ENCODE measurements around the gene DGKQ.

The DGKQ gene

DNA sequence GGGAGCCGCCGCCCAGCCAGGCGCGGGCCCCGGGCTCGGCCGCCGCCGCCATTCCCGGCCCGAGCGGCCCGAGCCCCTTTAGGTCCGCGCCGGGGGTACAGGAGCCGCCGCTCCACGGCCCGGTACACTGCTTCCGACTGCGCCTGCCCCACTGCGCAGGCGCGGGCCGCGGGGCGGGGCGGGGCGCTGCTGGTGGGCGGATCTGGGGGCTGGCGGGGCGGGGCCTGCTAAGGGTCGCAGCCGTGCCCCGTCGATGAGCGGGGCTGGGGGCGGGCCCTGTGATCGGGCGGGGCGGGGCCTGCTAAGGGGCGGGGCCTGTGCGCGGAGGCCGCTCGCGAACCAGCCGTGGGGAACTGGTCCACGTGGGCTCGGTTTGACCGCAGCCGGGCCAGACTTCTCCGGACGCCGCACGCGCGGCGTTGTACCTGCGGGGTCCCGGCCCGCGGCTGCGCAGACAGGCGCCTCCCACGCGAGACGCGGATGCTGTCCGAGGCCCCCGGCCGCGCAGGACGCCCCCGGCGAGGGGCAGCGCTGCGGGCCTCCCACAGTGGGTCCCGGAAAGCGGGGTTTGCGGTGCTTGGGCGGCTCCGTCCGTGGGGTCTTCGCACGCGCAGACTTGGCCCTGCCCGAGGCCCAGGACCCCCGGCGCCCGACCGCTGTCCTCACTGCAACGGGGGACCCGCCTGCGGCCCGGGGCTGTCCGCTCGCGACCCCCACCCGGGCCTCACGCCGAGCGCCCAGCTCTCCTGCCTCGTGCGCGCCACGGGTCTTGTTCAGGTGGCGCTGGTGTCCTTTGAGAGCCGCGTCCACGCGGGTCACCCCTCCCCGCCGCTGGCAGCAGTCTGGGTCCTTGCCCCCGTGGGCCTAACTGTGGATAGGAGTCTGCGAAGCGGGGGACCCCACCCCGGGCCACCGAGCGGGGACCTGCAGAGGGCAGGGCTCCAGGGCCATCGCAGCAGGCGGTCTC, at the start of gene DGKQ:
TSS of gene DGKQ (minus strand) at position 139 of the 967 bp plus-strand sequence. CDS start at position 52, 87 bp downstream.
- DNase-seq = peak; percentile 82

- no peak for DNase-seq
Measured at GRCh38 chr4:1022739-1023066, 49.3 kb upstream of the DGKQ start.

- DNase-seq = no peak
Measured at GRCh38 chr4:1022051-1022738, 48.8 kb upstream of the DGKQ start.

DNA sequence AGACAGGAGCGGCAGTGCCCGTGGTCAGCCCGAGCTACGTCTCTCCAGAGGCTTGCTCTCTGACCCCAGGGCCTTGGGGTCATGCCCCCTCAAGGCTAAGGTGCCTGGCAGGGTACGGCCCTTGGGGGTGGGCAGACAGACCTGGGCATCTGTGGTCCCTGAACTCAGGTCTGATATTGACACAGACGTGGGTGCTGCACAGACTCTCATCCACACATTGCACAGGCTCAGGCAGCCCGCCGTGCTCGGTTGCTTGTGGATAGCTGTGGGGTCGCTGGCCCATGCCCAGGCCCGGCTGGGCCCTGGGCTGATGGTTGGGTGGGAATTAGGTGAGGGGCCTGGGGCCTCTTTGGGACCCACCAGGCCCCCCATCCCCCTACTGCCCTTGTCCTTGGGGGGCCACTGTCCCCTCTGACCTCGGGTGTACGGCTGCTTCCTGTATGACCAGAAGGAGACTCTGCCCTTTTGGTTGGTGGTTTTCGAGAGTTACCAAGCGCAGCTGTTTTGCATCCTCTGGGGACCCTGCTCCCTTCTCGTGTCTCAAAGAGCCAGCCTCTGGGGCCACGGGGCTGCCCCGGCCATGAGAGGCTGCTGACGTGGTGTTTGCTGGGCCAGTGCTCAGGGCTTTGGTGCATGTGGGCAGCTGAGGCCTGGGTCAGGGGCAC, 48.1 kb upstream of the DGKQ start:
- DNase-seq = no peak

DNA sequence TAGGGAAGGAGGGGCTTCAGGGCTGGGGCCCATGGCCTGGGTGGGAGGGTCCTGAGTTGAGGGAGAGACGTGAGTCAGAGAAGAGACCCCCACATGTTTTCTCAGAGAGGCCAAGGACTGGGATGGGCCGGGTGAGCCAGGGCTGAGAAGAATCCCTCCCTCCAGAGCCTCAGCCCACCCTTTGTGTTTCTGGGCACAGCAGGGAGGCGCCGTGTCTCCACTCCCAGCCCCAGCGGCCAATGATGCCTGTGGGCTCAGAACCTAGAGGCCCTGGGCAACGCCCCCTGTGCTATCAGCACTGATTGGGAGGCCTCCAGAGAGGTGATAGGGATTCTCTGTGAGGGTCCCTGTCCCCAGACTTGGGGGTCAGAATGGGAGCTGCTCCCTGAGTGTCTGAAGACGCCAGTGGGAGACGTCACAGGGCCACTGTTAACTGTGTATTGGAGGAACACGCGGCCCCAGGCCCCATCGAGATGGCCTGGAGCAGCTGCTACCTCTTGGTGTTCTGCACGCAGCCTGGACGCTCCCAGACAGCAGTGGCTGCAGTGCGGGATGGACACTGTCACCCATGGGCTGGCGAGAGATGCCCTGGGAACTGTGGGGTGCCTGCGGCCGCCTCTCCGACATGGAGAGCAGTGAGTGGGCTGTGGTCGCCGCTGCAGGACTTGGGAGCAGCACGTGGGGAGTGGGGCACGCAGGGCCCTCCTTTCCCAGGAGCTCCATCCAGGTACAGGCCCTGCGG, 46.5 kb upstream of the DGKQ start:
- DNase-seq = no peak

DNA sequence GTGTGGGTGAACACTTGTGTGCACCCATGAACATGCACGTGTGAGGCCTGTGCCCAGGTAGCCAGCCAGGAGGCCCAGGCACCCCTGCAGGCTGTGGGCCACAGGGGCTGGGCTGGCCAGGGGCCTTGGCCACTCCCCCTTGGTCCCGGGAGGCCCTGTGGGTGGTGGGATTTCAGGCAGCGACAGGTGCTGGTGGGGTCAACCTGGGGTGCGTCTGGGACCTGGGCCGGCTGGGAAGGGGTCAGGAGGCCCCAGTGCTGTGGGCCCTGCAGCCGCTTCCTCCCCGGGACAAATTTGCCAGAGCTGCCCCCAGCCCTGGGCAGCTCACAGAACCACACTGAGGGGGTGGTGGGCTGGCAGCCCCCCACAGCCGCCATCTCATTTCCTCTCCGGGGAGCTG, 46.0 kb upstream of the DGKQ start:
- DNase-seq = no peak

DNA sequence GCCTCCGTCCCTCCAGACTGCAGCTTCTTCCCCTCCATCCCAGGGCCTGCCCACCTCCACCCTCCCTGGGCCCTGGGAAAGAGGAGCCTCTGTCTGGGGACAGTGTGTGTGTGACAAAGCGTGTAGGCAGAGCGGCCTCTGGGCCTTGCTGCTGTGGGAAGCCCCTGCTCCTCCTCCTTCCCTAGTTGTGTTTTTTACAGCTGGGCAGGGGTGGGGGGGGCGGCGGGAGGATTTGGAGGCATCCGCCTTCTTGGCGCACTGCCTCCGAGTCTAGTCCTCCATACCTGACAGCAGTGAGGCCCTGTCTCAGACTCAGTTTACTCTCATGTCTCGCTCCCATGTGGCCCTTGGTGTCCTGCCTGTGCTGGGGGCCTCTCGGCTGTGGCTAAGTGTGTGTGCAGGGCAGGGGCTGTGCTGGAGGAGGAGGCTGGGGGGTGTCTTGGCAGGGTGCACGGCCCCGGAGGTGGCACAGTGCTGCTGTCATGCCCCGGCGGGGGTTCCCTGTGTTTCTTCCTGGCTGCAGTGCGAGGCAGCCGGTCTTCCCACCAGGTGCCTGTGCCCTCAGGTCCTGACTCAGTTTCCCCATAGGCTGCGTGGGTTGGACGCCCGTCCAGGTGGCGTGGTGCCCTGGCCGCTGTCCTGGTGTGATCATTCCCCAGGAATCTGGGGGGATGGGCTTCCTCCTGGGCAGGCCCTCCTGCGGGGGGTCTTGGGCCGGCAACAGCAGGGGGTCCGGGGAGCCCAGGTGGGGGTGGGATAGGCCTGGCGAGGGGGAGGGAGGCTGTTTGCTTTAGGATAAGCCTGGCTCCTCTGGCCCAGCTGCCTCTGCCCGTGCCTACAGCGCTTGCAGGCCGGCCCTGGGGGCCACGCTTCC, 45.0 kb upstream of the DGKQ start:
- DNase-seq = no peak

DNA sequence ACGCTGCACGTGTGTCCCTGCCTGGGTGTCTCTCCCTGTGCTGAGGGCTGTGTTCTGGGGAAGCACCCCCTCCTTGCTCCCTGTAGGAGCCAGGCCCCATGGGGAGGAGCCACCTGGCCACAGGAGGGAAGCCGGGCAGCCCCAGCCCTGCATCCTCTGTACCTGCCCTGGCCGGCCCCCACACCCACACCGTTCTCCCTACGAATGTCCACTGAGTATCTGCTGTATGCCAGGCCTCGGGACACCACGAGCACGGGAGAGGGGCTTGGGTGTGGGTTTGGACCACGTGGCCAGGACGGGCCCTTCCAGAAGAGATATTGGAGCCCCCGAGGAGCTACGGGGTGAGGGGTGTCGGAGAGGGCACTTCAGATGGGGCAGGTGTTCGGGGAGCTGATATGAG, 44.3 kb upstream of the DGKQ start:
- DNase-seq = no peak

DNA sequence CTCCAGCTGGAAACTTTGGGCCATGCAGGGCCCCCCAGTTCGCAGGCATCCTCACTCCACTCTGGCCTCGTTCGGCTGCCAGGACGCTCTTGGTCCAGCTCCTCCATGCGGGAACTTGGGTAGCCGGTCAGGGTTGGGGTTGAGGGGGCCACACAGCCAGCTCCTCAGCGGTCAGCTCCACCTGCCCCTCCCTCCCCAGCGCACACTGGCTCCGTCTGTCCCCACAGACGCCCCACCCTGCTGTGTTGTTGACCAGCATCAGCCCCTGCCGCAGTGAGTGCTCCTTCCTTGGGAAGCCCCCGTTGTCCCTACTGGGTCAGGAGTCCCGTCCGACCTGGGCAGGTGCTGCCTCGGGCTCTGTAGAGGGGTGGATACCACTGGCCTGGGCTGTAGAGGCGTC, 43.8 kb upstream of the DGKQ start:
- DNase-seq = no peak

- DNase-seq = no peak
Measured at GRCh38 chr4:1015746-1016145, 42.4 kb upstream of the DGKQ start.

DNA sequence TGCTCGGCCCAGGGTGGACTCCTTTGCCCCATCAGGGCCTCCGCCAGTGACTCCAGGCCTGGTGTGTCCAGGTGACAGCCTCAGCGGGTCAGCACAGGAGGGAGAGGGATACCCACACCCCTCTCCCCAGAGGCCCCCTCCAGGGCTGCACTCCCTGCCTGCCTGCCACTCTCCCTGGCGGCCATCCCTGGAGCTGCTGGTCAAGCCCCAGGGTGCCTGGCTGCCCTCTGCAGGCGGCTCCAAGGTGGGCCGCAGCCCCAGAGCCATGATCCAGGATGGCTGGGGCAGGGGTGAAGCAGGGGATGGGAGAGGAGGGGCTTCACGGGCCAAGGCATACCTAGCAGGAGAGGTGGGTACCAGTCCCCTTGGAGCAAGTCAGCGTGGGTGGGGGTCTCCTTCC, 41.8 kb upstream of the DGKQ start:
- DNase-seq = no peak

DNA sequence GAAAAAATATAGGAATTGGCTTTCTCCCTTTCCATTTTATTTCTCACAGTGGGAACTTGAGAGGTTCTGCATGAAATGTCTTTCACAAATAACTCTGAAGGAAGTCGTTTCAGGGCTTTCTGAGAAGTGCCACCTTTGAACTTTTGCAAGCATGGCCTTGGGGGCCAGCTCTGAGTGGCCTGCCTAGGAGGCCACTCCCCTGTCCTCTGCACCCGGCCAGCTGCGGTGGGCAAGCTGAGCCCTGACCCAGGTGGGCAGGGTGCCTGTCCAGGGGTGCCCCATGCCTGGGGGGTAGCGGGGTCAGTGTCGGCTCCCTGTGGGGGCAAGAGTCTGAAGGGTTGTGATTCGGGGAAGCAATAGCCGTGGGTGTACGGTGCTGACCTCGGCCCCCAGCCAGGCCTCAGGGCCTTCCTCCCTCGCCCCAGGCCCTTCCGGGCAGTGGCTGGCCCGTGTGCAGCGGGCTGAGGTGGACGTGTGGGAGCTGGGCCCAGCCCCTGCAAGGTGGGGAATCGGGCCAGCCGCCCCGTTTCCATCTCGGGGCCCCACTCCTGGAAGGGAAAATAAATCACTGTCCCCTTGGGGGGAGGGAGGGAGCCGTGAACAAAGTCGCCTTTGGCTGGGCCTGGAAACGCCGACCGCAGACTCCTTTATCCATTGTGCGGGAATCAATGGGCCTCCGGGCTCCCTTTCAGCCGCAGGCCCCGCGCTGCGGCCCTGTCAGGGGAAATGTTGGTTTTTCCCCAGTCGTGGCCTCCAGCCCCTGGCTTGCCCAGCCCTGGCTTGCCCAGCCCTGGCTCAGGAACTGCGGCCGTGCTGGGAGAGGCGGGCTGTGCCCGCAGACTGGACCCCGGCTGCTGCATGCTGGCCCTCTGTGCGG, 41.2 kb upstream of the DGKQ start:
- no peak for DNase-seq

DNA sequence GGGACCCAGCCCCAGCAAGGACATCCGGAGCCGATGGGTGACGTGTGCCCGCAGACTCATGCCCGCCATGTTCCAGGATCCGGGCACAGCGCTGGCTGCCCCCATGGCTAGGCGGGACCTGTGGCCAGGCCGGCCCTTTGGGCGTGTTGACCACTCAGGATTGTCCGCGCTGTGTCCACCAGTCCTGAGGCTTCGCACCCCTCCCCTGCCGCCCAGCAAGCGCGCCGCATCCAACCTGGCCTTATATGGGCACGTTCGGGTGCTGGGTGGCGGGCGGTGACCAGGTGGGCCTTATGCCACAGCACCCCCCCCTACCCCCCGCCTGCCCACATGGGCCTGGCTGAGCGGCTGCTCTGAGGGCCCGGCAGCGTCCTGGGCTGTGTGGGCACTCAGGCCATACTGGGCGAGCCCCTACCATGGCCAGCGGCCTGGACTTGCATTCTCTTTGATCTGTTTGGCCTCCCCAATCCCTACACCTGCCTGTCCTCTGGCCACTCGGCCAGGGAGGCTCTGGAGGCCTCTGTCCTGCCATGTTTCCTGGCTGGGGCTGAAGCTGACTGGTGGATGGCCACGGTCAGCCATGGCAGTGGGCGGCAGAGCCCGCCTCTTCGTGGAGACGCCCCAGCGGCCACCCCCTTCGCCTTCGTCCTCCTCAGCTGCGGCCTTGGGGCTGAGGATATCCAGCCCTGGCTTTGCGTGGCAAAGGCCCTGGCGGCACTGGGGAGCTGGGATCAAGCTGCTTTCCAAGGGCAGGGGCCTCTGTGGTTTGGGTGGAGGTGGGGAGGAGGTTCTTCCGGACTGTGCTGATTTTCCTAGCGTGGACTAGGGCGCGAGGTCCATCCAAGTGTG, 40.1 kb upstream of the DGKQ start:
- DNase-seq = no peak

DNA sequence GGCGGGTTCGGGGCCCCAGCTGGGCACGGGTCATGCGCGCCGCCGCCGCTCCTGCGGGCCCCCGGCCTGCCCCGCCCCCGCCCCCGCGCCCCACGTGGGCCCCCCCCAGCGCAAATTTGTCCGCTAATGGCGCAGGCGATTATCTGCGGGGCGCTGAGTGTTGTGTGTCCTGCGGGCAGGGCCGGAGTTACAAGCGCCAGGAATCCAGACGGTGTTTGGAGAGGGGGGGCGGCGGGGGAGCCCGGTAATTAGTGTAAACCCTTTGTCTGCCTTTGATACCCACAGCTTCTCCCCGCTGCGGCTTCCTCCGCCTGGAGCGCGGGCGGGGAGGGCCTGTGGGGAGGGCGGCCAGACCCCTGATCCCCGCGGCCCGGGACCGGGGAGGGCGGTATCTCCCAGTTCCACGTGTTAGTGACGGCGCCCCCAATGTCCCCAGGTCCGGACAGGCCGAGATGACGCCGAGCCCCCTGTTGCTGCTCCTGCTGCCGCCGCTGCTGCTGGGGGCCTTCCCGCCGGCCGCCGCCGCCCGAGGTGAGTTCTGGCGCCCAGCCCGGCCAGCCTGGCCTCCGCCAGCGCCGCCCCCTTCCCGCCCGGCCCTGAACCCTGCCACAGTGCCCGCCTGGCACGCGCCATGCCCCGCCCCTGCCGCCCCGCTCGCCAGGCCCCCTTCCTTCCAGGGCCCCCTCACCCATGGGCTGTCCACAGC, 38.8 kb upstream of the DGKQ start:
- DNase-seq = peak; percentile 39

DNA sequence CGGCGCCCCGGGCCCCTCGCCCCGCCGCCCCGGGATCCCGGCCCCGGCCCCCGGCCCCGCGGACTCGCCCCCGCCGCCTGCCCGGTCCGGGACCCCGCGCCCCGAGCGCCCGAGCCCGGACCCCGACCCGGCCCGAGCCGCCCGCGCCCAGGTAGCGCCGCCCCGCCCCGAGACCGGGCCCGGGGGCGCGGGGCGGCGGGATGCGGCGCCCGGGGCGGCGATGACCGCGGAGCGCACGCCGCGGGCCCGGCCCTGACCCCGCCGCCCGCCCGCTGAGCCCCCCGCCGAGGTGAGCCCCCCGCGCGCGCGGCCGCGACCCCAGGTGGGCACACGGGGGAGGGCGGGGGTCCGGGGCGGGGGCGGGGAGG, 38.3 kb upstream of the DGKQ start:
- DNase-seq = no peak

- DNase-seq = peak; percentile 88
Measured at GRCh38 chr4:1011022-1011665, 37.8 kb upstream of the DGKQ start, which contains the start of gene FGFRL1. TSS of gene FGFRL1 (plus strand) at chr4:1011626. CDS start at chr4:1012486, 860 bp downstream.

DNA sequence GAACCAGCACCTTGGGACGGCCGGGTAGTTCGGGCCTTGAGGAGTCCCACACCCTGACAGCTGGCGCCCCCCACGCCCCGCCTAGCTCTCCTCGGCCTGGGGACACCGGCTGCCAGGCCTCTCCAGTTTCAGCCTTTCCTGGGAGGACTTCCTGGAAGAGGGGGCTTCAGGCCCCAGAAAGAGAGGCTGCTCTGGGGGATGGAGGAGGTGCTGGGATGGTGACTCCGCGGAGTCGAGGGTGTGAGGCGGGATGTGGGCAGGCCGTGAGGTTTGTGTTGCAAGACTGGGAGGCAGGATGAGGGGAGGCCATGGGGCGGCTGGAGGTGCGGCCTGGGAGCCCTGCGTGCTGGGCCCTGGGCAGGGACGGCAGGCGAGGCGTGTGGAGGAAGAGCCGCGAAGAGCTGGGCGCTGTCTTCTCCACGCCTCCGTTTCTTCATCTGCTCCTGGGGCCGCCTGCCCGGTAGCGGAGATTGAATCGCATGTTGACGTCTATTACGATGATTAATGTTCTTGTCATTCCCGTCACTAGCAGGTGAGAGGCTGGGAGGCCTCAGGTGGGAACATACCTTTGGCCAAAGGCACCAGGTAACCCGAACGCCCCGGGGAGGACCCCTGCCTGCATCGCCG, 37.1 kb upstream of the DGKQ start:
- peak; percentile 83 for DNase-seq
